ENCODE measurements around the gene VPS54.
"Not testable (repeated sequence)": the region's sequence is repeated elsewhere in the genome, so short reads cannot be mapped to it uniquely, and the experiment has no call there.

Gene VPS54

GRCh38 chr2:63847571-63847970 lies 171.7 kb downstream of the VPS54 start:
- not testable (repeated sequence) for H3K36me3 ChIP-seq (ENCODE audit: insufficient read depth, low read length); H3K9me3 ChIP-seq (ENCODE audit: control insufficient read depth, insufficient read depth, low read length)
- H3K9ac ChIP-seq (ENCODE audit: low read depth, low read length): peak overlapping the region; percentile 10; the same call in 1 of the 2 replicates
- H3K4me1 ChIP-seq (ENCODE audit: insufficient read depth, low read length): peaks cover 22% of the 10 kb centered on the region

GRCh38 chr2:63846487-63846886 lies 172.7 kb downstream of the VPS54 start:
- Histone ChIP-seq H3K4me1 (ENCODE audit: insufficient read depth, low read length) (peaks cover 11% of the 10 kb centered on the region), H3K9ac (ENCODE audit: low read depth, low read length) (peak overlapping the region; percentile 92), H3K36me3 (ENCODE audit: insufficient read depth, low read length) (0 out of 2 replicates have a peak, but pooled peaks cover 2% of the 10 kb centered on the region), H3K9me3 (ENCODE audit: control insufficient read depth, insufficient read depth, low read length) (no peaks in the 10 kb centered on the region)

GRCh38 chr2:63845866-63846265 lies 173.4 kb downstream of the VPS54 start:
- Histone ChIP-seq H3K4me1 (ENCODE audit: insufficient read depth, low read length) (peaks cover 4% of the 10 kb centered on the region), H3K9ac (ENCODE audit: low read depth, low read length) (peak overlapping the region; percentile 92), H3K36me3 (ENCODE audit: insufficient read depth, low read length) (0 out of 2 replicates have a peak, but pooled peaks cover 2% of the 10 kb centered on the region), H3K9me3 (ENCODE audit: control insufficient read depth, insufficient read depth, low read length) (no peaks in the 10 kb centered on the region)

- no peaks in the 10 kb centered on the region; the same call in none of the 2 replicates for H3K4me1 ChIP-seq (ENCODE audit: insufficient read depth, low read length)
- H3K36me3 ChIP-seq (ENCODE audit: insufficient read depth, low read length): 0 out of 2 replicates have a peak, but pooled peaks cover 2% of the 10 kb centered on the region
- H3K9me3 ChIP-seq (ENCODE audit: control insufficient read depth, insufficient read depth, low read length): no peaks in the 10 kb centered on the region
- H3K9ac ChIP-seq (ENCODE audit: low read depth, low read length): peak overlapping the region; percentile 92
Measured at GRCh38 chr2:63844616-63845015, 174.6 kb downstream of the VPS54 start.

GRCh38 chr2:63843791-63844190 lies 175.4 kb downstream of the VPS54 start:
- 0 out of 2 replicates have a peak, but pooled peaks cover 2% of the 10 kb centered on the region for H3K36me3 ChIP-seq (ENCODE audit: insufficient read depth, low read length)
- H3K4me1 ChIP-seq (ENCODE audit: insufficient read depth, low read length): no peaks in the 10 kb centered on the region
- peak overlapping the region; percentile 92 for H3K9ac ChIP-seq (ENCODE audit: low read depth, low read length)
- no peaks in the 10 kb centered on the region for H3K9me3 ChIP-seq (ENCODE audit: control insufficient read depth, insufficient read depth, low read length)

- Histone ChIP-seq H3K36me3 (ENCODE audit: insufficient read depth, low read length) (0 out of 2 replicates have a peak, but pooled peaks cover 2% of the 10 kb centered on the region), H3K4me1 (ENCODE audit: insufficient read depth, low read length) (no peaks in the 10 kb centered on the region), H3K9me3 (ENCODE audit: control insufficient read depth, insufficient read depth, low read length) (no peaks in the 10 kb centered on the region), H3K9ac (ENCODE audit: low read depth, low read length) (peak overlapping the region; percentile 92)
Measured at GRCh38 chr2:63843093-63843492, 176.1 kb downstream of the VPS54 start.

- H3K4me1 ChIP-seq (ENCODE audit: insufficient read depth, low read length): no peaks in the 10 kb centered on the region
- H3K36me3 ChIP-seq (ENCODE audit: insufficient read depth, low read length): 0 out of 2 replicates have a peak, but pooled peaks cover 2% of the 10 kb centered on the region
- H3K9me3 ChIP-seq (ENCODE audit: control insufficient read depth, insufficient read depth, low read length): no peaks in the 10 kb centered on the region
- H3K9ac ChIP-seq (ENCODE audit: low read depth, low read length): peak overlapping the region; percentile 92
Measured at GRCh38 chr2:63842149-63843061, 176.8 kb downstream of the VPS54 start.
